ENCODE data around the gene NXPH3.

NXPH3 gene

DNA sequence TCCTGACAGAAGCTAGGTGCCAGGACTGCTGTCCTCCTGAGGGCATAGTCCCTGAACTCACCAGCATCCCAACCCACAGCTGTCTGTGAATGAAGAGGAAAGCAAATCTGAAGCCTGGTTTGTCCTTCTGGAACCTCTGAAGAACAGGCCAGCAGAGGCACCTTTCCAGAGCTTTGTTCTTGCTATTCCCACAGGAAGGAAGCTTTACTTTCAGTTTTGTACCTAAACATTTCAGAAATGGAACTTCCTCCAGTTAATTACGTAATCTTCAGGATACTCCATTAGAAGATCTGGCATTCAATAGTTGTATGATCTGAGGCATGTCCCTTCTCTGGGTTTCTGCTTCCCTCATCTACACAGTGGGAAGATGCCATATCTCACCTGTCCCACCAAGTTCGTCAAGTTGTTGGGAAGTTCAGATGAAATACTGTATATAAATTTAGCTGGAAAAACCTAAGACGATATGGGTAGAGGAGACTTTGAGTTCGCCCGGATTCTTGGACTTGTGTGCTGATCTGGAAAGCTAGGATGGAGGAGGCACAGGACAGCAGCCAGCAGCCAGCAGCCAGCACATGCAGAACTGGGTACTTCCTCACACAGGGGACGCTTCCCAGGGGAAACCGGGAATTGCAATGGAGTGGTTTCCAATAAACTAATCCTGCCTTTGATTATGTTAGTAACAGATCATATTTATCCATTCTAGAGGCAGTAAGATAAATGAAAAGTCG lies 22.4 kb downstream of the NXPH3 start:
- DNase-seq (ENCODE audit: low spot score) (no peak), ATAC-seq (ENCODE audit: low read depth) (no peak)
- H3K36me3 ChIP-seq (ENCODE audit: low read depth) = peaks cover 37% of the 10 kb centered on the region
- H3K4me3 ChIP-seq (ENCODE audit: severe bottlenecking) = no peak overlapping the region
- TF ChIP-seq, protein P1, sequence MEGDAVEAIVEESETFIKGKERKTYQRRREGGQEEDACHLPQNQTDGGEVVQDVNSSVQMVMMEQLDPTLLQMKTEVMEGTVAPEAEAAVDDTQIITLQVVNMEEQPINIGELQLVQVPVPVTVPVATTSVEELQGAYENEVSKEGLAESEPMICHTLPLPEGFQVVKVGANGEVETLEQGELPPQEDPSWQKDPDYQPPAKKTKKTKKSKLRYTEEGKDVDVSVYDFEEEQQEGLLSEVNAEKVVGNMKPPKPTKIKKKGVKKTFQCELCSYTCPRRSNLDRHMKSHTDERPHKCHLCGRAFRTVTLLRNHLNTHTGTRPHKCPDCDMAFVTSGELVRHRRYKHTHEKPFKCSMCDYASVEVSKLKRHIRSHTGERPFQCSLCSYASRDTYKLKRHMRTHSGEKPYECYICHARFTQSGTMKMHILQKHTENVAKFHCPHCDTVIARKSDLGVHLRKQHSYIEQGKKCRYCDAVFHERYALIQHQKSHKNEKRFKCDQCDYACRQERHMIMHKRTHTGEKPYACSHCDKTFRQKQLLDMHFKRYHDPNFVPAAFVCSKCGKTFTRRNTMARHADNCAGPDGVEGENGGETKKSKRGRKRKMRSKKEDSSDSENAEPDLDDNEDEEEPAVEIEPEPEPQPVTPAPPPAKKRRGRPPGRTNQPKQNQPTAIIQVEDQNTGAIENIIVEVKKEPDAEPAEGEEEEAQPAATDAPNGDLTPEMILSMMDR (IDR thresholded peaks at IDR 0.05; ENCODE audit: poor library complexity, severe bottlenecking) = no peak
- H3K9me3 ChIP-seq (ENCODE audit: severe bottlenecking) = no peaks in the 10 kb centered on the region
- H3K4me1 ChIP-seq (ENCODE audit: insufficient read depth, poor library complexity, severe bottlenecking) = peaks cover 5% of the 10 kb centered on the region
- H3K27ac ChIP-seq (ENCODE audit: poor library complexity, severe bottlenecking) = no peak overlapping the region
- H3K27me3 ChIP-seq (ENCODE audit: insufficient read depth, poor library complexity, severe bottlenecking) = no peaks in the 10 kb centered on the region

DNA sequence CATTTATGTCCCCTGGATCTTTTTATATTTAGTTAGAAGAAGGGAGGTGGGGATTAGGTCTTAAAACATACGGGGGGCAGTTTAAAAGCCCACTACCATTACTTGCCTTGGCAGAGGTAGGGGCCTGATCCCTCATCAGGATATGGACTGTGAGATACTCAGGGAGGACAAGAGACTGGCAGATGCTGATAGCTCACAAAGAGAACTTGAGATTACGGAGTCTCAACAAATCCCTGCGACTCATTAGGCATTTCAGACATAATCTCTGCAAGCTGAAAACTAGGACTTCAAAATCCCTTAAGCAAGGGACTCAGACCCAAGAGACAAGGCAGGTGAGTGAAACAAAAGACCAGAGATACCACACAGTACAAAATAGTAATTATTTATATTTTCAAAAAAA lies 23.2 kb downstream of the NXPH3 start:
- DNase-seq (ENCODE audit: low spot score) = no peak
- Histone ChIP-seq H3K27ac (ENCODE audit: poor library complexity, severe bottlenecking) (no peak overlapping the region), H3K9me3 (ENCODE audit: severe bottlenecking) (no peaks in the 10 kb centered on the region), H3K36me3 (ENCODE audit: low read depth) (peaks cover 45% of the 10 kb centered on the region), H3K4me3 (ENCODE audit: severe bottlenecking) (no peak overlapping the region), H3K27me3 (ENCODE audit: insufficient read depth, poor library complexity, severe bottlenecking) (no peaks in the 10 kb centered on the region), H3K4me1 (ENCODE audit: insufficient read depth, poor library complexity, severe bottlenecking) (peaks cover 5% of the 10 kb centered on the region)
- no peak for ATAC-seq (ENCODE audit: low read depth)
- TF ChIP-seq, protein P1 (IDR thresholded peaks at IDR 0.05; ENCODE audit: poor library complexity, severe bottlenecking) = no peak

DNA sequence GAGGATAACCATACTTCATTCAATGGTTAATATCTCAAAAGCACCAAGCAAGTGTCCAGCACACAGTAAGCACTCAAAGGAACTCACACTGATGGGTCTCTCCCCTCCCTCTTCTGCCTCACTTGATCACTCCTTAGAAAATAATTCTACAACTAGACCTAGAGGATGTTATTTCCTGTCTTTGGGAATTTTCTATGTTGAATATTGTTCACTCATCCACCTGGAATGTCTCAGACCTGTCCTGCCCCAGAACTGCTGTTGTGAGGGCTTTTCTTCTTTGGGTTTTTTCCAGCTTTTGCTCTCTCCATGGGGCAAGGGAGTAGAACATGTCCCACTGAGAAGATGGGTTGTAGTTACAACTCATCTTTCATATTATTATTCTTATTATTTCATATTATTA lies 25.3 kb downstream of the NXPH3 start:
- ATAC-seq (ENCODE audit: low read depth) (peak; percentile 76; the same call in 2 of the 3 replicates), DNase-seq (ENCODE audit: low spot score) (no peak)
- Histone ChIP-seq H3K27me3 (ENCODE audit: insufficient read depth, poor library complexity, severe bottlenecking) (no peaks in the 10 kb centered on the region), H3K36me3 (ENCODE audit: low read depth) (peaks cover 57% of the 10 kb centered on the region), H3K4me1 (ENCODE audit: insufficient read depth, poor library complexity, severe bottlenecking) (peaks cover 5% of the 10 kb centered on the region), H3K27ac (ENCODE audit: poor library complexity, severe bottlenecking) (peak overlapping the region; percentile 42), H3K9me3 (ENCODE audit: severe bottlenecking) (no peaks in the 10 kb centered on the region), H3K4me3 (ENCODE audit: severe bottlenecking) (no peak overlapping the region)
- TF ChIP-seq, protein P1 (IDR thresholded peaks at IDR 0.05; ENCODE audit: poor library complexity, severe bottlenecking) = no peak

DNA sequence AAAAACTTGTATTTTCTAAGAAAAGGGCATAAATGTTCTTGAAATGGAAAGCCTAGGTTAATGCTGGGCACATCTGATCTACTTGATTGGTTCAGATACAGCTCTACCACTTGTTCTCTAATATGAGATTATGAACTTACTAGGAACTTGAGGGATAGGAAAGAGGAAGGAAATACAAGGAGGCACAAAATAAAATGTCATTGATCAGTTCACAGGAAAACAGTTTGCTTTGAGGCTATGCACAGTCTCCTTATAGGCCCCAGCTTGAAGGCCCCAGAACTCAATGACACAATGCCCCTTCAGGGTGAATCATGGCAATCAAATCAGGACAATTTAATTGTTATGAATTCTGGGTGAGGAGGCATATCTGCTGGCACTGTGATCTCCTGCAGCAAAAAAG lies 27.1 kb downstream of the NXPH3 start:
- no peaks in the 10 kb centered on the region for H3K9me3 ChIP-seq (ENCODE audit: severe bottlenecking)
- no peak overlapping the region for H3K4me3 ChIP-seq (ENCODE audit: severe bottlenecking)
- no peaks in the 10 kb centered on the region for H3K27me3 ChIP-seq (ENCODE audit: insufficient read depth, poor library complexity, severe bottlenecking)
- peaks cover 5% of the 10 kb centered on the region for H3K4me1 ChIP-seq (ENCODE audit: insufficient read depth, poor library complexity, severe bottlenecking)
- no peak overlapping the region for H3K27ac ChIP-seq (ENCODE audit: poor library complexity, severe bottlenecking)
- TF ChIP-seq, protein P1 (IDR thresholded peaks at IDR 0.05; ENCODE audit: poor library complexity, severe bottlenecking) = no peak
- H3K36me3 ChIP-seq (ENCODE audit: low read depth) = peaks cover 64% of the 10 kb centered on the region
- no peak for ATAC-seq (ENCODE audit: low read depth)
- DNase-seq (ENCODE audit: low spot score) = no peak

DNA sequence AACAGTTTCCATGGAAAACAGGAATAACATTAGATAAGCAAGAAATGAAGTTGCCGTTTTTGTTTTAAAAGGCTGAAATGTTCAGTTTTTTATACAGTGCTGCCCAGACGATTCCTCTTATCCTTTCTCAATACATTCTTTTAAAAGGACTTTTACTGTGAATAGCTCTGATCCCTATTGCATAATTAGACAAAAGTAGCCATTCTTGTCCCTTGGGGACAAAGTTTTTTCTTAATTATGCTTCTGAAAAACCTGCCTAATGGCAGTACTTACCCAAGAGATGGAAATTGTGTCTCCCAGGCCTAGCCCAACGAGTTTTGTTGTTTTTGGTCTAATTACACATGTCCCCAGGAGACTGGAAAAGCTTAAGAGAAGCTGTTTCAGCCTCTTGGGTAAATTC lies 27.6 kb downstream of the NXPH3 start:
- Histone ChIP-seq H3K9me3 (ENCODE audit: severe bottlenecking) (no peaks in the 10 kb centered on the region), H3K4me3 (ENCODE audit: severe bottlenecking) (no peak overlapping the region), H3K27me3 (ENCODE audit: insufficient read depth, poor library complexity, severe bottlenecking) (no peaks in the 10 kb centered on the region), H3K4me1 (ENCODE audit: insufficient read depth, poor library complexity, severe bottlenecking) (peaks cover 5% of the 10 kb centered on the region), H3K36me3 (ENCODE audit: low read depth) (peaks cover 67% of the 10 kb centered on the region), H3K27ac (ENCODE audit: poor library complexity, severe bottlenecking) (no peak overlapping the region)
- DNase-seq (ENCODE audit: low spot score) = no peak
- no peak for ATAC-seq (ENCODE audit: low read depth)
- TF ChIP-seq, protein P1 (IDR thresholded peaks at IDR 0.05; ENCODE audit: poor library complexity, severe bottlenecking) = no peak
